ENCODE results near the gene RPS15. TPM values are rescaled to one million over a fixed set of nuclear protein-coding genes. Genes with fewer than 3 reads are reported as not detected.

RPS15 gene
- total and polyA plus RNA-seq, 2 of the 13 experiments (the other 11 are each of a cell fraction or from before 2014, with no cell fraction given): 695 to 1,411 TPM

DNA sequence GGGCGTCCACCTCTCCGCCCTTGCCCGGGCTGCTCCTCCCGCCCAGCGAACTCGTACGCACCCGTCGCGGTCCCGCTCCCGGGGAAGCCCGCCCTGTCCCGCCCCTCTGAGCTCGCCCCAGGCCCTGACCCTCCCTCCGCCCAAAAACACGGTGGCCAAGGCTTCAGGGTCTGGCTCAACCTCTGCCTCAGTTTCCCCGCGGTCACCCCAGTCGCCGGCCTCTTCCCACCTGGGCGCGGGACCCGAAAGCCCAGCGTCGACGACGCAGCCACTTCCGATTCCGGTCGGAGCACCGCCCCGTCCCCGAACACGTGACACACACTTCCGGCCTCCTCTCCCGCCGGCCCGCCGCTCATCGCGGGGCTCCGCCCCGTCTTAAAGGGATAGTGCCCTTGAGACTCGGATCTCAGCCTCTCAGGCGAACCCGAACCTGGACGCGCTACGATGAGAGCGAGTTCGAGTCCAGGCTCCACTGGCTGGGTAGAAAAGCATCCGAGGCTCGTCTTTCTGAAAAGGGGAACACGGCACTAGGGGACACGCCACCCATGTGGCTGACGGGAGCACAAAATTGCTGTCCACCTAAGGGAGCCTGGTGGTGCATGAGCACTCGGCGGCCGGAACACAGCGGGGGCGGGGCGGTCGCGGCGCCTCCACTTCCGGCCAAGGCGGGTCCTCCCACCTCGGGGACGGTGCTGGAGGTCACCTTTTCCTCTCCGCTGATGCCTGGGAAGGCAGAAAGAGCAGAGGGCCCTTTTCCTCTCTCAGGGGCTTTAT lies 40.9 kb downstream of the RPS15 start, which contains the start of gene C19orf25 (continued):
- peak; percentile 40 for TF ChIP-seq ZNF280D (CRISPR knock-in tag; IDR thresholded peaks at IDR 0.05)
- TF ChIP-seq, protein P1, sequence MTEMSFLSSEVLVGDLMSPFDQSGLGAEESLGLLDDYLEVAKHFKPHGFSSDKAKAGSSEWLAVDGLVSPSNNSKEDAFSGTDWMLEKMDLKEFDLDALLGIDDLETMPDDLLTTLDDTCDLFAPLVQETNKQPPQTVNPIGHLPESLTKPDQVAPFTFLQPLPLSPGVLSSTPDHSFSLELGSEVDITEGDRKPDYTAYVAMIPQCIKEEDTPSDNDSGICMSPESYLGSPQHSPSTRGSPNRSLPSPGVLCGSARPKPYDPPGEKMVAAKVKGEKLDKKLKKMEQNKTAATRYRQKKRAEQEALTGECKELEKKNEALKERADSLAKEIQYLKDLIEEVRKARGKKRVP (CRISPR knock-in tag; IDR thresholded peaks at IDR 0.05): no peak
- no peak for TF ChIP-seq FOXJ3 (CRISPR knock-in tag; IDR thresholded peaks at IDR 0.05; ENCODE audit: borderline replicate concordance)
- TF ChIP-seq HNF4G (IDR thresholded peaks at IDR 0.05; ENCODE audit: borderline replicate concordance, low read depth, low read length): no peak
- peak; percentile 29; the same call in 1 of the 2 replicates for TF ChIP-seq HNF4G (CRISPR knock-in tag; IDR thresholded peaks at IDR 0.05; ENCODE audit: borderline replicate concordance, low read depth)
- TF ChIP-seq, protein P2, sequence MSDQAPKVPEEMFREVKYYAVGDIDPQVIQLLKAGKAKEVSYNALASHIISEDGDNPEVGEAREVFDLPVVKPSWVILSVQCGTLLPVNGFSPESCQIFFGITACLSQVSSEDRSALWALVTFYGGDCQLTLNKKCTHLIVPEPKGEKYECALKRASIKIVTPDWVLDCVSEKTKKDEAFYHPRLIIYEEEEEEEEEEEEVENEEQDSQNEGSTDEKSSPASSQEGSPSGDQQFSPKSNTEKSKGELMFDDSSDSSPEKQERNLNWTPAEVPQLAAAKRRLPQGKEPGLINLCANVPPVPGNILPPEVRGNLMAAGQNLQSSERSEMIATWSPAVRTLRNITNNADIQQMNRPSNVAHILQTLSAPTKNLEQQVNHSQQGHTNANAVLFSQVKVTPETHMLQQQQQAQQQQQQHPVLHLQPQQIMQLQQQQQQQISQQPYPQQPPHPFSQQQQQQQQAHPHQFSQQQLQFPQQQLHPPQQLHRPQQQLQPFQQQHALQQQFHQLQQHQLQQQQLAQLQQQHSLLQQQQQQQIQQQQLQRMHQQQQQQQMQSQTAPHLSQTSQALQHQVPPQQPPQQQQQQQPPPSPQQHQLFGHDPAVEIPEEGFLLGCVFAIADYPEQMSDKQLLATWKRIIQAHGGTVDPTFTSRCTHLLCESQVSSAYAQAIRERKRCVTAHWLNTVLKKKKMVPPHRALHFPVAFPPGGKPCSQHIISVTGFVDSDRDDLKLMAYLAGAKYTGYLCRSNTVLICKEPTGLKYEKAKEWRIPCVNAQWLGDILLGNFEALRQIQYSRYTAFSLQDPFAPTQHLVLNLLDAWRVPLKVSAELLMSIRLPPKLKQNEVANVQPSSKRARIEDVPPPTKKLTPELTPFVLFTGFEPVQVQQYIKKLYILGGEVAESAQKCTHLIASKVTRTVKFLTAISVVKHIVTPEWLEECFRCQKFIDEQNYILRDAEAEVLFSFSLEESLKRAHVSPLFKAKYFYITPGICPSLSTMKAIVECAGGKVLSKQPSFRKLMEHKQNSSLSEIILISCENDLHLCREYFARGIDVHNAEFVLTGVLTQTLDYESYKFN (CRISPR knock-in tag; conservative IDR thresholded peaks at IDR 0.05): peak; percentile 50
- TF ChIP-seq KDM5B (CRISPR knock-in tag; IDR thresholded peaks at IDR 0.05; ENCODE audit: borderline replicate concordance): 0 out of 2 replicates have a peak, but pooled peaks have one; percentile 32
- TF ChIP-seq REXO4 (CRISPR knock-in tag; IDR thresholded peaks at IDR 0.05; ENCODE audit: borderline replicate concordance): no peak
- no peak for TF ChIP-seq ZBTB3 (CRISPR knock-in tag; IDR thresholded peaks at IDR 0.05; ENCODE audit: borderline replicate concordance, low read depth)
- TF ChIP-seq, protein P3, sequence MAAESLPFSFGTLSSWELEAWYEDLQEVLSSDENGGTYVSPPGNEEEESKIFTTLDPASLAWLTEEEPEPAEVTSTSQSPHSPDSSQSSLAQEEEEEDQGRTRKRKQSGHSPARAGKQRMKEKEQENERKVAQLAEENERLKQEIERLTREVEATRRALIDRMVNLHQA (CRISPR knock-in tag; IDR thresholded peaks at IDR 0.05): no peak
- peak; percentile 19; the same call in 1 of the 2 replicates for TF ChIP-seq ZNF558 (CRISPR knock-in tag; IDR thresholded peaks at IDR 0.05; ENCODE audit: borderline replicate concordance)
- TF ChIP-seq ZNF547 (CRISPR knock-in tag; IDR thresholded peaks at IDR 0.05): peak; percentile 66; the same call in 1 of the 2 replicates
- TF ChIP-seq ZNF326 (CRISPR knock-in tag; IDR thresholded peaks at IDR 0.05; ENCODE audit: borderline replicate concordance): no peak
- TF ChIP-seq, protein P4, sequence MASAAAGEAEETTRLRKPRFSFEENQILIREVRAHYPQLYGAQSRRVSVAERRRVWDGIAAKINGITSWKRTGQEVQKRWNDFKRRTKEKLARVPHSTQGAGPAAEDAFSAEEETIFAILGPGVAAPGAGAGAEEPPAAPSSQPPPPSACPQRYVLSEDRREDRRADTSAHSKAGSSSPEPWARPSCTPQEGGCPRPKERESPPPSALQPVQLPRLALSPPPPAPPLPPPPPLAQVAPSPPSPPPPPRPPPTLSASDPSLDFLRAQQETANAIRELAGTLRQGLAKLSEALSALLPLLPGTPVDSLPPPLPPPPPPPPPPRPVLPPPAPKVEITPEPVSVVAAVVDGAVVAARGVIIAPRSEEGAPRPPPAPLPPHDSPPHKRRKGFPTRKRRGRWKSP (CRISPR knock-in tag; IDR thresholded peaks at IDR 0.05): 0 out of 2 replicates have a peak, but pooled peaks have one; percentile 33
- TF ChIP-seq ZNF724P (CRISPR knock-in tag; IDR thresholded peaks at IDR 0.05; ENCODE audit: borderline replicate concordance): peak; percentile 71; the same call in 1 of the 2 replicates
- peak; percentile 81 for TF ChIP-seq PHF20 (CRISPR knock-in tag; IDR thresholded peaks at IDR 0.05)
- no peak for TF ChIP-seq ZNF562 (CRISPR knock-in tag; IDR thresholded peaks at IDR 0.05; ENCODE audit: borderline replicate concordance)
- TF ChIP-seq IRF2 (CRISPR knock-in tag; IDR thresholded peaks at IDR 0.05): peak; percentile 55; the same call in 1 of the 2 replicates
- TF ChIP-seq ZNF75D (CRISPR knock-in tag; IDR thresholded peaks at IDR 0.05; ENCODE audit: borderline replicate concordance): 0 out of 2 replicates have a peak, but pooled peaks have one; percentile 38
